IMR-90 (cell line): ENCODE measurements around the gene HDAC3. TPM values are rescaled to one million over a fixed set of nuclear protein-coding genes. Genes with fewer than 3 reads are reported as not detected.

Experiments used
- ATAC-seq: fragments of 200-7000 bp; cut with Tn5 transposase; 2 replicates; pipeline ENCODE4 v1.9.1; 2020; ENCODE audit warnings: low read depth, mild to moderate bottlenecking, moderate library complexity
- BruUV-seq: library from RNA; stranded (reverse); fragments of 400-500 nt; replicated peaks from 2 replicates; lab custom pipeline; 2021; lab: Mats Ljungman, UMichigan
- CTCF ChIA-PET: fragments of 300-600 bp; formaldehyde crosslinking; extraction: SDS; loops from one replicate; lab custom pipeline; 2021; ENCODE audit warnings: antibody characterized with exemption; lab: Yijun Ruan, JAX
- POLR2A ChIA-PET: fragments of 300-600 bp; sonication (Branson Sonifier 250); formaldehyde crosslinking; loops from one replicate; lab custom pipeline; 2022; ENCODE audit warnings: antibody characterized with exemption; ENCODE audit not compliant: unreplicated experiment; lab: Charles Lee
- DNase-seq: peaks from one replicate; pipeline ENCODE4 v3.0.0; 2013
- H2AFZ ChIP-seq: replicated peaks from 2 replicates; pipeline ENCODE3; 2013; ENCODE audit warnings: low read length, mild to moderate bottlenecking; ENCODE audit not compliant: poor library complexity
- H2AK5ac ChIP-seq: 2 replicates; pipeline ENCODE4 v1.6.1; 2013; ENCODE audit warnings: low read depth, low read length, inconsistent platforms
- H2AK9ac ChIP-seq: replicated peaks from 2 replicates; pipeline ENCODE3; 2013; ENCODE audit warnings: mild to moderate bottlenecking, low read depth, low read length, moderate library complexity; ENCODE audit not compliant: poor library complexity
- H2BK120ac ChIP-seq: 2 replicates; pipeline ENCODE4 v1.6.1; 2013; ENCODE audit warnings: low read depth, low read length, inconsistent platforms
- H2BK15ac ChIP-seq: 3 replicates; pipeline ENCODE4 v1.6.1; 2013; ENCODE audit warnings: low read depth, low read length, inconsistent platforms
- H2BK20ac ChIP-seq: 2 replicates; pipeline ENCODE4 v1.6.1; 2013; ENCODE audit warnings: low read depth, mild to moderate bottlenecking, inconsistent platforms, low read length, moderate library complexity
- H2BK5ac ChIP-seq: 2 replicates; pipeline ENCODE4 v1.6.1; 2013; ENCODE audit warnings: mild to moderate bottlenecking, low read depth, low read length, inconsistent platforms; ENCODE audit not compliant: poor library complexity, severe bottlenecking
- H3K14ac ChIP-seq: replicated peaks from 2 replicates; pipeline ENCODE4 v1.6.1; 2013; ENCODE audit warnings: low read depth, low read length, inconsistent platforms
- H3K18ac ChIP-seq: 2 replicates; pipeline ENCODE4 v1.6.1; 2013; ENCODE audit warnings: low read depth, low read length, control low read depth
- H3K23ac ChIP-seq: 2 replicates; pipeline ENCODE4 v1.6.1; 2013; ENCODE audit warnings: low read depth, low read length, inconsistent platforms
- H3K27ac ChIP-seq: 2 replicates; pipeline ENCODE4 v1.5.1; 2013; ENCODE audit warnings: mild to moderate bottlenecking, control low read depth, low read length; ENCODE audit not compliant: insufficient read depth
- H3K27me3 ChIP-seq: 2 replicates; pipeline ENCODE4 v1.6.1; 2013; ENCODE audit warnings: low read length; ENCODE audit not compliant: control insufficient read depth, insufficient read depth
- H3K36me3 ChIP-seq: 2 replicates; pipeline ENCODE4 v1.6.1; 2013; ENCODE audit warnings: low read length, mixed read lengths; ENCODE audit not compliant: control insufficient read depth, insufficient read depth
- H3K4ac ChIP-seq: 2 replicates; pipeline ENCODE4 v1.6.1; 2013; ENCODE audit warnings: low read depth, low read length, inconsistent platforms
- H3K4me1 ChIP-seq: 2 replicates; pipeline ENCODE4 v1.6.1; 2013; ENCODE audit warnings: low read length, mixed read lengths; ENCODE audit not compliant: control insufficient read depth, insufficient read depth
- H3K4me2 ChIP-seq: 2 replicates; pipeline ENCODE4 v1.6.1; 2013; ENCODE audit warnings: low read depth, mild to moderate bottlenecking, control low read depth, low read length, moderate library complexity
- H3K4me3 ChIP-seq: 2 replicates; pipeline ENCODE4 v1.5.1; 2013; ENCODE audit warnings: low read depth, mild to moderate bottlenecking, control low read depth, low read length, moderate library complexity; ENCODE audit not compliant: insufficient read depth
- H3K56ac ChIP-seq: 2 replicates; pipeline ENCODE4 v1.6.1; 2013; ENCODE audit warnings: low read length, inconsistent platforms; ENCODE audit not compliant: insufficient read depth; ENCODE audit errors: extremely low read depth
- H3K79me1 ChIP-seq, 2 experiments: 2 replicates each; pipeline ENCODE4 v1.6.1; 2013; ENCODE audit warnings: low read length in 2 of 2, inconsistent platforms in 1 of 2, low read depth in 1 of 2
- H3K9ac ChIP-seq: 2 replicates; pipeline ENCODE4 v1.6.1; 2013; ENCODE audit warnings: low read depth, low read length, control low read depth
- H3K9me1 ChIP-seq: 2 replicates; pipeline ENCODE4 v1.6.1; 2013; ENCODE audit warnings: low read length, inconsistent platforms; ENCODE audit not compliant: insufficient read depth
- H3K9me3 ChIP-seq: 2 replicates; pipeline ENCODE4 v1.6.1; 2013; ENCODE audit warnings: low read length; ENCODE audit not compliant: control insufficient read depth, insufficient read depth
- H4K20me1 ChIP-seq: 2 replicates; pipeline ENCODE4 v1.6.1; 2013; ENCODE audit warnings: low read length, inconsistent platforms; ENCODE audit not compliant: insufficient read depth
- H4K5ac ChIP-seq: 2 replicates; pipeline ENCODE4 v1.6.1; 2013; ENCODE audit warnings: mild to moderate bottlenecking, low read depth, low read length, control low read depth
- H4K8ac ChIP-seq, 2 experiments: 2 replicates each; pipeline ENCODE4 v1.6.1; 2013; ENCODE audit warnings: low read depth in 2 of 2, low read length in 2 of 2, control low read depth in 1 of 2, inconsistent platforms in 1 of 2
- H4K91ac ChIP-seq: 2 replicates; pipeline ENCODE4 v1.6.1; 2013; ENCODE audit warnings: low read depth, low read length, inconsistent platforms; ENCODE audit not compliant: insufficient read depth
- CEBPB ChIP-seq: IDR thresholded peaks from 2 replicates; pipeline ENCODE4 v1.6.1; 2012; ENCODE audit warnings: low read depth, low read length, improper control_type of control experiment
- FOS ChIP-seq: fragments of 150-350 bp; IDR thresholded peaks from 2 replicates; pipeline ENCODE4 v1.6.1; 2016; ENCODE audit warnings: low read depth, low read length
- MAFK ChIP-seq: IDR thresholded peaks from 2 replicates; pipeline ENCODE4 v1.6.1; 2012; ENCODE audit warnings: low read depth, low read length, improper control_type of control experiment
- MAZ ChIP-seq: IDR thresholded peaks from 2 replicates; pipeline ENCODE4 v1.6.1; 2012; ENCODE audit warnings: low read depth, mild to moderate bottlenecking, low read length, improper control_type of control experiment, moderate library complexity, borderline replicate concordance
- MXI1 ChIP-seq: IDR thresholded peaks from 2 replicates; pipeline ENCODE4 v1.6.1; 2012; ENCODE audit warnings: low read depth, mild to moderate bottlenecking, low read length, moderate library complexity, borderline replicate concordance
- NFE2L2 ChIP-seq: fragments of 150-350 bp; IDR thresholded peaks from 2 replicates; pipeline ENCODE4 v1.6.1; 2016; ENCODE audit warnings: low read depth, mild to moderate bottlenecking, low read length
- POLR2A ChIP-seq: IDR thresholded peaks from 2 replicates; pipeline ENCODE4 v1.6.1; 2012; ENCODE audit warnings: mild to moderate bottlenecking, low read depth, low read length
- RAD21 ChIP-seq: IDR thresholded peaks from 2 replicates; pipeline ENCODE4 v1.6.1; 2012; ENCODE audit warnings: low read length, improper control_type of control experiment
- RCOR1 ChIP-seq: IDR thresholded peaks from 2 replicates; pipeline ENCODE4 v1.6.1; 2012; ENCODE audit warnings: mild to moderate bottlenecking, low read length, improper control_type of control experiment; ENCODE audit not compliant: insufficient replicate concordance
- RFX5 ChIP-seq: IDR thresholded peaks from 2 replicates; pipeline ENCODE4 v1.8.0; 2012; ENCODE audit warnings: low read depth, mild to moderate bottlenecking, low read length, moderate library complexity
- USF2 ChIP-seq: fragments of 150-350 bp; IDR thresholded peaks from 2 replicates; pipeline ENCODE4 v1.6.1; 2017; ENCODE audit warnings: mild to moderate bottlenecking, antibody characterized with exemption, low read length, low read depth
- dilution Hi-C: fragments of 300-500 bp; cut with HindIII; formaldehyde crosslinking; loops from one replicate; pipeline ENCODE4 v1.14.3; 2018; ENCODE audit warnings: low sequenced_read_pairs; ENCODE audit not compliant: unreplicated experiment
- in situ Hi-C: fragments of 300-500 bp; cut with MboI; formaldehyde crosslinking; loops from 3 replicates; pipeline ENCODE4 v1.14.3; 2019; ENCODE audit warnings: low sequenced_read_pairs, inconsistent platforms, mixed read lengths
- intact Hi-C: fragments of 100-400 bp; cut with micrococcal nuclease; formaldehyde crosslinking; loops from 2 replicates; pipeline ENCODE4 v1.10.0; 2022
- polyA plus RNA-seq, 3 experiments: library from polyadenylated mRNA; depleted of rRNA; stranded (reverse); fragments of >200 nt; gene quantifications; 2 replicates each; pipeline ENCODE4 v1.2.3, GENCODE V29; 2012; ENCODE audit warnings: low replicate concordance in 1 of 3
- total RNA-seq: library from RNA; depleted of rRNA; stranded (reverse); fragments of >200 nt; gene quantifications from 2 replicates; pipeline ENCODE4 v1.2.3, GENCODE V29; 2012
- TF ChIP-seq, protein P1 (sequence below): fragments of 150-350 bp; IDR thresholded peaks from 2 replicates; pipeline ENCODE4 v1.6.1; 2016; ENCODE audit warnings: low read depth, mild to moderate bottlenecking, low read length, moderate library complexity, borderline replicate concordance
- TF ChIP-seq, protein P2 (sequence below): conservative IDR thresholded peaks from 2 replicates; pipeline ENCODE4 v1.5.1; 2012; ENCODE audit warnings: mild to moderate bottlenecking, low read depth, low read length, improper control_type of control experiment

HDAC3 gene
- total and polyA plus RNA-seq, 2 of the 4 experiments (the other 2 are of a cell fraction): 84.2 to 89.7 TPM

- Histone ChIP-seq H2BK15ac (no peak overlapping the region), H2AK5ac (no peak overlapping the region), H2BK120ac (no peak overlapping the region), H3K4me3 (no peak overlapping the region), H3K4ac (no peak overlapping the region), H2BK20ac (no peak overlapping the region), H2AFZ (no peak overlapping the region), H3K18ac (no peak overlapping the region), H3K14ac (no peak overlapping the region), H3K36me3 (peaks cover 45% of the 10 kb centered on the region), H4K5ac (no peak overlapping the region), H2AK9ac (no peak overlapping the region), H3K9me3 (no peaks in the 10 kb centered on the region), H3K56ac (no peak overlapping the region), H4K8ac (no peak overlapping the region), H3K4me2 (no peak overlapping the region), H3K27me3 (no peaks in the 10 kb centered on the region), H3K79me1 (peaks cover 3 to 12% of the 10 kb centered on the region in 2 experiments; a peak in 3 of 4 replicates), H3K23ac (no peak overlapping the region), H3K9me1 (peaks cover 7% of the 10 kb centered on the region), H3K4me1 (0 out of 2 replicates have a peak, but pooled peaks cover 3% of the 10 kb centered on the region), H2BK5ac (no peak overlapping the region), H4K91ac (no peak overlapping the region), H3K27ac (no peak overlapping the region), H4K20me1 (no peaks in the 10 kb centered on the region; the same call in 1 of the 2 replicates), H3K9ac (no peak overlapping the region)
- intact Hi-C loops (no loop called here), in situ Hi-C loops (no loop called here), dilution Hi-C loops (no loop called here)
- ChIA-PET POLR2A (no interaction called here), CTCF (no interaction called here)
- DNase-seq (no peak), ATAC-seq (no peak)
- no TSS peak for BruUV-seq
- TF ChIP-seq FOS (no peak), RCOR1 (no peak), NFE2L2 (no peak), MAZ (no peak), RAD21 (no peak), RFX5 (no peak), USF2 (no peak), MXI1 (no peak), POLR2A (no peak), CEBPB (no peak), MAFK (no peak)
- TF ChIP-seq, protein P1, sequence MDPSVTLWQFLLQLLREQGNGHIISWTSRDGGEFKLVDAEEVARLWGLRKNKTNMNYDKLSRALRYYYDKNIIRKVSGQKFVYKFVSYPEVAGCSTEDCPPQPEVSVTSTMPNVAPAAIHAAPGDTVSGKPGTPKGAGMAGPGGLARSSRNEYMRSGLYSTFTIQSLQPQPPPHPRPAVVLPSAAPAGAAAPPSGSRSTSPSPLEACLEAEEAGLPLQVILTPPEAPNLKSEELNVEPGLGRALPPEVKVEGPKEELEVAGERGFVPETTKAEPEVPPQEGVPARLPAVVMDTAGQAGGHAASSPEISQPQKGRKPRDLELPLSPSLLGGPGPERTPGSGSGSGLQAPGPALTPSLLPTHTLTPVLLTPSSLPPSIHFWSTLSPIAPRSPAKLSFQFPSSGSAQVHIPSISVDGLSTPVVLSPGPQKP: no peak
- TF ChIP-seq, protein P2, sequence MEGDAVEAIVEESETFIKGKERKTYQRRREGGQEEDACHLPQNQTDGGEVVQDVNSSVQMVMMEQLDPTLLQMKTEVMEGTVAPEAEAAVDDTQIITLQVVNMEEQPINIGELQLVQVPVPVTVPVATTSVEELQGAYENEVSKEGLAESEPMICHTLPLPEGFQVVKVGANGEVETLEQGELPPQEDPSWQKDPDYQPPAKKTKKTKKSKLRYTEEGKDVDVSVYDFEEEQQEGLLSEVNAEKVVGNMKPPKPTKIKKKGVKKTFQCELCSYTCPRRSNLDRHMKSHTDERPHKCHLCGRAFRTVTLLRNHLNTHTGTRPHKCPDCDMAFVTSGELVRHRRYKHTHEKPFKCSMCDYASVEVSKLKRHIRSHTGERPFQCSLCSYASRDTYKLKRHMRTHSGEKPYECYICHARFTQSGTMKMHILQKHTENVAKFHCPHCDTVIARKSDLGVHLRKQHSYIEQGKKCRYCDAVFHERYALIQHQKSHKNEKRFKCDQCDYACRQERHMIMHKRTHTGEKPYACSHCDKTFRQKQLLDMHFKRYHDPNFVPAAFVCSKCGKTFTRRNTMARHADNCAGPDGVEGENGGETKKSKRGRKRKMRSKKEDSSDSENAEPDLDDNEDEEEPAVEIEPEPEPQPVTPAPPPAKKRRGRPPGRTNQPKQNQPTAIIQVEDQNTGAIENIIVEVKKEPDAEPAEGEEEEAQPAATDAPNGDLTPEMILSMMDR: no peak
Measured at GRCh38 chr5:141623186-141623585, 13.5 kb downstream of the HDAC3 start.
